Measurements from ENCODE around the gene RABL2B.

The RABL2B gene

GRCh38 chr22:50720301-50721256, 62.9 kb downstream of the RABL2B start:
- H3K9ac ChIP-seq, result no peak overlapping the region
- peaks cover 43% of the 10 kb centered on the region for H4K20me1 ChIP-seq
- no peaks in the 10 kb centered on the region for H3K9me3 ChIP-seq
- TF ChIP-seq Cebpa-rat (IDR thresholded peaks at IDR 0.05), result no peak
- H3K36me3 ChIP-seq, result peaks cover 88% of the 10 kb centered on the region
- peaks cover 33% of the 10 kb centered on the region for H3K4me1 ChIP-seq
- H3K27me3 ChIP-seq, result no peaks in the 10 kb centered on the region
- H3K27ac ChIP-seq, result no peak overlapping the region
- H3K4me2 ChIP-seq, result no peak overlapping the region
- no peak overlapping the region for H3K4me3 ChIP-seq

GRCh38 chr22:50719814-50720300, 63.6 kb downstream of the RABL2B start:
- Histone ChIP-seq H3K4me1 (peaks cover 29% of the 10 kb centered on the region), H3K9me3 (no peaks in the 10 kb centered on the region), H3K27ac (no peak overlapping the region), H3K4me3 (no peak overlapping the region), H4K20me1 (peaks cover 36% of the 10 kb centered on the region), H3K27me3 (no peaks in the 10 kb centered on the region), H3K4me2 (no peak overlapping the region), H3K36me3 (peaks cover 86% of the 10 kb centered on the region), H3K9ac (no peak overlapping the region)
- no peak for TF ChIP-seq Cebpa-rat (IDR thresholded peaks at IDR 0.05)

GRCh38 chr22:50718352-50718709, 65.1 kb downstream of the RABL2B start:
- no peaks in the 10 kb centered on the region for H3K27me3 ChIP-seq
- H3K27ac ChIP-seq, result no peak overlapping the region
- H4K20me1 ChIP-seq, result peaks cover 20% of the 10 kb centered on the region
- H3K36me3 ChIP-seq, result peaks cover 72% of the 10 kb centered on the region
- TF ChIP-seq Cebpa-rat (IDR thresholded peaks at IDR 0.05), result no peak
- no peak overlapping the region for H3K4me2 ChIP-seq
- no peaks in the 10 kb centered on the region for H3K9me3 ChIP-seq
- H3K9ac ChIP-seq, result no peak overlapping the region
- H3K4me1 ChIP-seq, result peaks cover 25% of the 10 kb centered on the region
- no peak overlapping the region for H3K4me3 ChIP-seq

GRCh38 chr22:50717709-50718351, 65.6 kb downstream of the RABL2B start:
- H3K4me1 ChIP-seq, result peaks cover 25% of the 10 kb centered on the region
- TF ChIP-seq Cebpa-rat (IDR thresholded peaks at IDR 0.05), result no peak
- no peaks in the 10 kb centered on the region for H3K9me3 ChIP-seq
- no peaks in the 10 kb centered on the region for H3K27me3 ChIP-seq
- peaks cover 15% of the 10 kb centered on the region for H4K20me1 ChIP-seq
- no peak overlapping the region for H3K27ac ChIP-seq
- no peak overlapping the region for H3K4me3 ChIP-seq
- peaks cover 68% of the 10 kb centered on the region for H3K36me3 ChIP-seq
- no peak overlapping the region for H3K9ac ChIP-seq
- H3K4me2 ChIP-seq, result no peak overlapping the region

Measured in BLaER1 (cell line).